A673 (cell line): Measurements from ENCODE around the gene PAK1IP1. TPM values are rescaled to one million over a fixed set of nuclear protein-coding genes. Genes with fewer than 3 reads are reported as not detected.
"Not testable (repeated sequence)": the region's sequence is repeated elsewhere in the genome, so short reads cannot be mapped to it uniquely, and the experiment has no call there.

Source experiments
- BruUV-seq: library from RNA; stranded (reverse); fragments of 400-500 nt; replicated peaks from 2 replicates; lab custom pipeline; 2021; lab: Mats Ljungman, UMichigan
- CTCF ChIA-PET: fragments of 300-600 bp; sonication (Branson Sonifier 250); formaldehyde crosslinking; loops from one replicate; lab custom pipeline; 2022; ENCODE audit warnings: antibody characterized with exemption; lab: Charles Lee
- POLR2A ChIA-PET: fragments of 300-600 bp; sonication (Branson Sonifier 250); formaldehyde crosslinking; loops from one replicate; lab custom pipeline; 2022; ENCODE audit warnings: antibody characterized with exemption; ENCODE audit not compliant: low non-redundant PET; lab: Charles Lee
- DNase-seq: peaks from one replicate; pipeline ENCODE4 v3.0.0-alpha.2; 2015; ENCODE audit warnings: low spot score
- H3K27ac ChIP-seq: fragments of 200-600 bp; sonication (generic); 2 replicates; pipeline ENCODE4 v1.5.1; 2016; ENCODE audit warnings: mixed run types, low read depth, mild to moderate bottlenecking, mixed read lengths, antibody characterized with exemption, low read length; ENCODE audit not compliant: poor library complexity, severe bottlenecking
- H3K27me3 ChIP-seq: fragments of 200-600 bp; sonication (generic); replicated peaks from 2 replicates; pipeline ENCODE4 v1.6.1; 2017; ENCODE audit warnings: mixed run types, low read depth, mild to moderate bottlenecking, mixed read lengths, antibody characterized with exemption, low read length; ENCODE audit not compliant: insufficient read depth, poor library complexity
- H3K36me3 ChIP-seq: fragments of 200-600 bp; sonication (generic); 2 replicates; pipeline ENCODE4 v1.6.1; 2016; ENCODE audit warnings: mixed run types, mild to moderate bottlenecking, mixed read lengths, antibody characterized with exemption, low read length; ENCODE audit not compliant: insufficient read depth, poor library complexity, severe bottlenecking
- H3K4me1 ChIP-seq: fragments of 200-600 bp; sonication (generic); 2 replicates; pipeline ENCODE4 v1.6.1; 2017; ENCODE audit warnings: mixed run types, mild to moderate bottlenecking, mixed read lengths, antibody characterized with exemption, low read length; ENCODE audit not compliant: insufficient read depth, poor library complexity, severe bottlenecking
- H3K4me3 ChIP-seq: fragments of 200-600 bp; sonication (generic); 2 replicates; pipeline ENCODE4 v1.5.1; 2016; ENCODE audit warnings: low read depth, mixed run types, mild to moderate bottlenecking, mixed read lengths, low read length; ENCODE audit not compliant: poor library complexity, severe bottlenecking
- H3K9me3 ChIP-seq: fragments of 200-600 bp; sonication (generic); 2 replicates; pipeline ENCODE4 v1.6.1; 2016; ENCODE audit warnings: mixed run types, low read depth, mild to moderate bottlenecking, mixed read lengths, antibody characterized with exemption, low read length; ENCODE audit not compliant: poor library complexity, severe bottlenecking
- EZH2 ChIP-seq: fragments of 200-600 bp; sonication (generic); IDR thresholded peaks from 2 replicates; pipeline ENCODE4 v1.6.1; 2017; ENCODE audit warnings: borderline replicate concordance, low read depth, mild to moderate bottlenecking, mixed read lengths, antibody characterized with exemption, low read length; ENCODE audit not compliant: poor library complexity, severe bottlenecking
- intact Hi-C: fragments of 100-400 bp; cut with micrococcal nuclease; formaldehyde crosslinking; loops from one replicate; pipeline ENCODE4 v1.10.0; 2022; ENCODE audit not compliant: unreplicated experiment
- total RNA-seq: library from RNA; stranded (reverse); gene quantifications from 2 replicates; pipeline ENCODE4 v1.2.3, GENCODE V29; 2021
- TF ChIP-seq, protein P1 (sequence below): fragments of 300-800, 200-600 bp; sonication (generic); conservative IDR thresholded peaks from 2 replicates; pipeline ENCODE4 v1.5.1; 2017; ENCODE audit warnings: low read depth, mild to moderate bottlenecking, antibody characterized with exemption, low read length, moderate library complexity, mixed read lengths

PAK1IP1 gene
- total RNA-seq, 1 experiment from 2014 or later, result 41.6 TPM

DNA sequence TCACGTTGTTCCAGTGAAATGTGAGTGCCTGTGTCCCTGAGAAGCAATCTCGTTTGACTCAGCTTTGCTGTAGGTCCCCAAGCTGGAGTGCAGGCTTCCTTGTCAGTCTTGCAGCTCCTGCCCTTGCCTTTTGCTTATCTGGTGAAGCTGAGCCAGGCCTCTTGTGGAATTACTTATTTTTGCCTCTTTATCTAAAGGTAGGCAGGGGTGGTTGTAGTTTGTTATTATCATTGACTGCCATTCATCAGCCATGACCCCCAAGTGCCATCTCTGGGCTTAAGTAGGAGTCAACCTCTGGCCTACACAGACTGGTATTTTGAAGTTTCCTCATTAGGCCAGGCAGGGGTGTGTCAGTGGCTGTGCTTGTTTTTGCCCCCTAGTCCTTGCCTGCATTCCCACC, 55.0 kb downstream of the PAK1IP1 start:
- POLR2A ChIA-PET, result no interaction called here

DNA sequence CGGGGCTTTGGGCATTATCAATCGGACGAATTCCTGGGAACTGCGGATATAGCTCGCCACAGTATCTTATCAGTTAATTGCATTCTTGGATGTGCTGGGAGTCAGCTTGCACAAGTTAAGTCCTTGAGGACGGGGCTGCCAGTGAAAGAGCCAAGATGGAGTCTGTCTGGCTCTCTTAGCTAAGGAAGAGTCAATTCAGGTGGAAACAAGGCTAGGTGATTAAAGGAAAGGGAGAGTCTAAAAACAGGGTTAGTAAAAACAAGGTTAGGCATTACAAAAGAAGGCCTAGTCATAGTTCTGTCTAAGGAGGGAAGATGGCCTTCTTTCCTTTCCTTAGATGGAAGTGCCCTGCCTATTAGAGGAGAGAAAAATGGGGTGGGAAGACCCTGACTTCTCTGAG, 55.8 kb downstream of the PAK1IP1 start:
- H3K9me3 ChIP-seq, H3K27ac ChIP-seq, H3K4me1 ChIP-seq, H3K27me3 ChIP-seq, intact Hi-C loops, CTCF ChIA-PET, BruUV-seq, H3K4me3 ChIP-seq, DNase-seq, POLR2A ChIA-PET: not testable (repeated sequence)
- H3K36me3 ChIP-seq, result peaks cover 30% of the 10 kb centered on the region

More for the DNA sequence above, 55.0 kb downstream of the PAK1IP1 start:
- no peak for DNase-seq
- Histone ChIP-seq H3K27me3 (no peaks in the 10 kb centered on the region), H3K4me1 (peaks cover 8% of the 10 kb centered on the region), H3K27ac (no peak overlapping the region), H3K9me3 (no peaks in the 10 kb centered on the region), H3K4me3 (no peak overlapping the region), H3K36me3 (peaks cover 22% of the 10 kb centered on the region)
- CTCF ChIA-PET, result no interaction called here
- TF ChIP-seq, protein P1, sequence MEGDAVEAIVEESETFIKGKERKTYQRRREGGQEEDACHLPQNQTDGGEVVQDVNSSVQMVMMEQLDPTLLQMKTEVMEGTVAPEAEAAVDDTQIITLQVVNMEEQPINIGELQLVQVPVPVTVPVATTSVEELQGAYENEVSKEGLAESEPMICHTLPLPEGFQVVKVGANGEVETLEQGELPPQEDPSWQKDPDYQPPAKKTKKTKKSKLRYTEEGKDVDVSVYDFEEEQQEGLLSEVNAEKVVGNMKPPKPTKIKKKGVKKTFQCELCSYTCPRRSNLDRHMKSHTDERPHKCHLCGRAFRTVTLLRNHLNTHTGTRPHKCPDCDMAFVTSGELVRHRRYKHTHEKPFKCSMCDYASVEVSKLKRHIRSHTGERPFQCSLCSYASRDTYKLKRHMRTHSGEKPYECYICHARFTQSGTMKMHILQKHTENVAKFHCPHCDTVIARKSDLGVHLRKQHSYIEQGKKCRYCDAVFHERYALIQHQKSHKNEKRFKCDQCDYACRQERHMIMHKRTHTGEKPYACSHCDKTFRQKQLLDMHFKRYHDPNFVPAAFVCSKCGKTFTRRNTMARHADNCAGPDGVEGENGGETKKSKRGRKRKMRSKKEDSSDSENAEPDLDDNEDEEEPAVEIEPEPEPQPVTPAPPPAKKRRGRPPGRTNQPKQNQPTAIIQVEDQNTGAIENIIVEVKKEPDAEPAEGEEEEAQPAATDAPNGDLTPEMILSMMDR, result no peak
- TF ChIP-seq EZH2, result no peak
- BruUV-seq, result no TSS peak
- intact Hi-C loops, result no loop called here

DNA sequence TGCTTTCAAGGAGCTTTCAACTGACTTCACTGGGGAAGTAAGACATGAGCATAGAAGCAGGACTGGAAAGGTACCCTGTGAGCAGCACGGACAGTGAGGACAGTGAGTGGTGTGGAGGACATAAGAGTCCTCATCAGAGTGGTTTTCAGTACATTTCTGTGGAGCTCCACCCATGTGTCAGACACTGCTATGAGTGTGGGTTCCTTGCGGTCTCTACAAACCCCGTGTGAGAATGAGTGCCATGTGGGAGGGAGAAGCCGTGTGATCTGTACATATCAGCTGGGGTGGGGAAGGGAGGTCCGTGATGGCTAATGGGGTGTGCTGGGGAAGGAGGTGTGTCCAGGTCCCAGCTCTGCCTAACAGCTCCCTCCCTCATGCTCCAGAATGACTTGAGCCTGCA, 57.0 kb downstream of the PAK1IP1 start:
- DNase-seq, H3K4me1 ChIP-seq, intact Hi-C loops, BruUV-seq, CTCF ChIA-PET, H3K27ac ChIP-seq, H3K9me3 ChIP-seq, H3K4me3 ChIP-seq, H3K27me3 ChIP-seq: not testable (repeated sequence)
- peaks cover 39% of the 10 kb centered on the region for H3K36me3 ChIP-seq
- POLR2A ChIA-PET, result interaction anchor here (0.6 kb wide), 1 partner anchor 60 kb away, joined by 3 read pairs; no protein-coding TSS in a partner anchor

DNA sequence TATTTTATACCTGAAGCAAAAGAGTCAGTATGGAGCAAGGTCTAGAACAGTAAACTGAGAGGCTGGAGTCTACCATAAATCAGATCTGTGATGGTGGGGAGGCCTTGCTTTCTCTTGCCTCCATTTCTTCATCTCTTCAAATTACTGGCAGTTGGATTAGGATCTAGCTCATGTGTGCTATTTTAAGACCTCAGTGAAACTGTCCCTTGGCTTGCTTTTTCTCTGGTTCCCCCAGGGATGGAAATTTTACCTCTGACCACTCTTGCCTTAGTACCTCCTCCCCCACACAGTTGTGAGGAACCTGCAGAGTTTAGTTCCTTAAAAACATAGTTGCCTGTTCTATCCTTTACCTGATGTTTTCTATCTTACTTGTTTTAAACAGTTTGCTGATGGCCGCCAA, 61.3 kb downstream of the PAK1IP1 start:
- TF ChIP-seq EZH2, result no peak
- TF ChIP-seq, protein P1, result no peak
- no peak for DNase-seq
- Histone ChIP-seq H3K27me3 (no peaks in the 10 kb centered on the region), H3K4me3 (no peak overlapping the region), H3K36me3 (peaks cover 48% of the 10 kb centered on the region), H3K27ac (no peak overlapping the region), H3K4me1 (no peaks in the 10 kb centered on the region), H3K9me3 (no peaks in the 10 kb centered on the region)
- BruUV-seq, result no TSS peak
- intact Hi-C loops, result no loop called here
- ChIA-PET CTCF (no interaction called here), POLR2A (no interaction called here)

Other genes with a start within 250 kb of the PAK1IP1 start
- 0.28 and 0.70 TPM in 2 replicates for gene GCNT2, start 173.6 kb upstream of the PAK1IP1 start, total RNA-seq
- 0.69 and 1.9 TPM in 2 replicates for gene C6orf52, start 356 bp upstream of the PAK1IP1 start, total RNA-seq
- gene TMEM14C, start 28.1 kb downstream of the PAK1IP1 start, total RNA-seq, result 68.3 and 75.1 TPM in 2 replicates
- gene TMEM14B, start 52.8 kb downstream of the PAK1IP1 start, total RNA-seq, result 90.7 and 94.6 TPM in 2 replicates
- gene MAK, start 143.6 kb downstream of the PAK1IP1 start, total RNA-seq, result 0.06 and 0.24 TPM in 2 replicates
- gene GCM2, start 187.1 kb downstream of the PAK1IP1 start, total RNA-seq, result not detected in 2 replicates
- gene SYCP2L, start 192.1 kb downstream of the PAK1IP1 start, total RNA-seq, result 7.5 and 9.7 TPM in 2 replicates